Measurements from ENCODE around the gene FREY1.

Gene FREY1

DNA sequence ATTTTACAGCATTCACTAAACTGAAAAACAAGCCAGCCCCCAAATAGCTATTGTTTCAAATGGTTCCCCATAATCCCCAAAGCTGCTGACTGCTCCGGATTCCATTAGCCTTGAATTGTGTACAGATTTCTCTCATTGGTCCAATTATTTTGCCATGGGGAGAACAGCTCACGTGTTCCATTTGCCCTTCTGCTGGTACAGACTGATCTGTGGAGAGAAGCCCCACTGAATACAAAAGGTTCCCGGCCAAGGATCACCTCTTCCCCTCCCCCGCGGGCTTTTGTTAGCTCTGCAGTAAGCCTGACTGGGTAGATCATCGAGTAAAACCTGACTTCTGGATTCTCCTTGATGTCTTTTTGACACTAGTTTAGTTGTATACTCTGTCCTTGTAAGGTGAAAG is 30.7 kb downstream of the FREY1 start:
- TF ChIP-seq TAF1 (IDR thresholded peaks at IDR 0.05; ENCODE audit: borderline replicate concordance, insufficient read depth, low read length) (no peak), POLR2AphosphoS5 (IDR thresholded peaks at IDR 0.05; ENCODE audit: low read depth, low read length) (no peak), FOXP2 (optimal IDR thresholded peaks at IDR 0.05; ENCODE audit: borderline replicate concordance, extremely low read depth, extremely low read length, insufficient read depth) (no peak), SIN3A (IDR thresholded peaks at IDR 0.05; ENCODE audit: borderline replicate concordance, insufficient read depth, low read length) (no peak)
- TF ChIP-seq, protein P1, sequence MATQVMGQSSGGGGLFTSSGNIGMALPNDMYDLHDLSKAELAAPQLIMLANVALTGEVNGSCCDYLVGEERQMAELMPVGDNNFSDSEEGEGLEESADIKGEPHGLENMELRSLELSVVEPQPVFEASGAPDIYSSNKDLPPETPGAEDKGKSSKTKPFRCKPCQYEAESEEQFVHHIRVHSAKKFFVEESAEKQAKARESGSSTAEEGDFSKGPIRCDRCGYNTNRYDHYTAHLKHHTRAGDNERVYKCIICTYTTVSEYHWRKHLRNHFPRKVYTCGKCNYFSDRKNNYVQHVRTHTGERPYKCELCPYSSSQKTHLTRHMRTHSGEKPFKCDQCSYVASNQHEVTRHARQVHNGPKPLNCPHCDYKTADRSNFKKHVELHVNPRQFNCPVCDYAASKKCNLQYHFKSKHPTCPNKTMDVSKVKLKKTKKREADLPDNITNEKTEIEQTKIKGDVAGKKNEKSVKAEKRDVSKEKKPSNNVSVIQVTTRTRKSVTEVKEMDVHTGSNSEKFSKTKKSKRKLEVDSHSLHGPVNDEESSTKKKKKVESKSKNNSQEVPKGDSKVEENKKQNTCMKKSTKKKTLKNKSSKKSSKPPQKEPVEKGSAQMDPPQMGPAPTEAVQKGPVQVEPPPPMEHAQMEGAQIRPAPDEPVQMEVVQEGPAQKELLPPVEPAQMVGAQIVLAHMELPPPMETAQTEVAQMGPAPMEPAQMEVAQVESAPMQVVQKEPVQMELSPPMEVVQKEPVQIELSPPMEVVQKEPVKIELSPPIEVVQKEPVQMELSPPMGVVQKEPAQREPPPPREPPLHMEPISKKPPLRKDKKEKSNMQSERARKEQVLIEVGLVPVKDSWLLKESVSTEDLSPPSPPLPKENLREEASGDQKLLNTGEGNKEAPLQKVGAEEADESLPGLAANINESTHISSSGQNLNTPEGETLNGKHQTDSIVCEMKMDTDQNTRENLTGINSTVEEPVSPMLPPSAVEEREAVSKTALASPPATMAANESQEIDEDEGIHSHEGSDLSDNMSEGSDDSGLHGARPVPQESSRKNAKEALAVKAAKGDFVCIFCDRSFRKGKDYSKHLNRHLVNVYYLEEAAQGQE (IDR thresholded peaks at IDR 0.05; ENCODE audit: insufficient read depth in 1 of 2, low read depth in 2 of 2, low read length in 2 of 2), result no peak

DNA sequence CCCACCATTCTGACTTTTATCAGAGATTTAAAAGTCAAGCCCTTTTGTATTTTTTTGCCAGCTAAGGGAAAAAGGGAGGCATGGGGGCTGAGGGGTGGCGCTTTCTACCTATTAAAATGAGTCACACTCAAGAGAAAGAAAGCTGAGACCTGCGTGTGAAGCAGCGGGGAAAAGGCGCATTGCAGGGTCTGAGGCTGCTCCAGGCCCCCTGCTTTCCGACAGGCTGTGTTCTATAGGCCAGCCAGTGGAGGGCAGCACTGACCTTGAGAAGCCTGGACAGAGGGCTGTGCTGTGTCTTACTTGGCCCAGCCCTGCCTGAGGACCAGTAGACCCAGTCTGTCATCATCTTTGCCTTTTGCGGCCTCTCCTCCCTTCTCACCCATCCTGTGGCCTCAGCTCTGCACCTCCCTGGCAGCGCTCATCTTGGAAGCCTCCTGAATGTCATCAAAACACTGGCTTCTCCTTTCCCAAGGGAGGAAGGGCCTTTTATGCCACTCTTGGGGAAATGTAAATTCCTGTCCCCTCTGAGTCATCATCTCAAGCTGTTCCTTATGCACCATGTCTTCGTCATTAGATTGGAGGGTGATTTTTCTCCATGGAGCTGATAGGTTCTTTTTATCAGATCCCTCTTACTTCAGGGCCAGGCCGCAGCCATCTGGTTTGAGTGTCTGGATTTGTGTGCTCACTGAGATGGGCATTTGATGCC is 34.3 kb downstream of the FREY1 start:
- no peak for TF ChIP-seq POLR2AphosphoS5 (IDR thresholded peaks at IDR 0.05; ENCODE audit: low read depth, low read length)
- no peak for TF ChIP-seq FOXP2 (optimal IDR thresholded peaks at IDR 0.05; ENCODE audit: borderline replicate concordance, extremely low read depth, extremely low read length, insufficient read depth)
- TF ChIP-seq, protein P1 (IDR thresholded peaks at IDR 0.05; ENCODE audit: insufficient read depth in 1 of 2, low read depth in 2 of 2, low read length in 2 of 2), result peak; percentile 47 to 67; a peak in 3 of 4 replicates
- no peak for TF ChIP-seq SIN3A (IDR thresholded peaks at IDR 0.05; ENCODE audit: borderline replicate concordance, insufficient read depth, low read length)
- no peak for TF ChIP-seq TAF1 (IDR thresholded peaks at IDR 0.05; ENCODE audit: borderline replicate concordance, insufficient read depth, low read length)

DNA sequence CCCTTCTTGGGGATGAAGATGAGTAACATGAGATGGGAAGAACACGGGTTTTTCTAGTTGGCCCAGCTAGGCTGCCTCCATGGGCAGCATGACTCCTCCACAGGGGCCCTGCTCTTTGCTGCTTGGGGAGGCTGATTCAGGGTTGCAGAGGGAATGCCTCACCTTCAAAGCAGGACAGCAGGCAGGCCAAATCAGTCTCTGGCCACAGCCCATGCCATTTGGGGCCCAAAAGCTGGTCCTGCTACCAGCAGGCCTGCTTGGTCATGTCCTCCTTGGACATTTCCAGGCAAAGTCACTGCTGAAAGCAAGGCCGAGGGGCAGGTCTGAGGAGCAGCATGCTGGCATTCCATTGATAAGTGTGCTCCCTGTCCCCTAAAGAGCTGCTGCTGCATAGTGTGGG is 35.4 kb downstream of the FREY1 start:
- no peak for TF ChIP-seq POLR2AphosphoS5 (IDR thresholded peaks at IDR 0.05; ENCODE audit: low read depth, low read length)
- TF ChIP-seq, protein P1 (IDR thresholded peaks at IDR 0.05; ENCODE audit: insufficient read depth in 1 of 2, low read depth in 2 of 2, low read length in 2 of 2), result no peak
- TF ChIP-seq SIN3A (IDR thresholded peaks at IDR 0.05; ENCODE audit: borderline replicate concordance, insufficient read depth, low read length), result no peak
- no peak for TF ChIP-seq FOXP2 (optimal IDR thresholded peaks at IDR 0.05; ENCODE audit: borderline replicate concordance, extremely low read depth, extremely low read length, insufficient read depth)

DNA sequence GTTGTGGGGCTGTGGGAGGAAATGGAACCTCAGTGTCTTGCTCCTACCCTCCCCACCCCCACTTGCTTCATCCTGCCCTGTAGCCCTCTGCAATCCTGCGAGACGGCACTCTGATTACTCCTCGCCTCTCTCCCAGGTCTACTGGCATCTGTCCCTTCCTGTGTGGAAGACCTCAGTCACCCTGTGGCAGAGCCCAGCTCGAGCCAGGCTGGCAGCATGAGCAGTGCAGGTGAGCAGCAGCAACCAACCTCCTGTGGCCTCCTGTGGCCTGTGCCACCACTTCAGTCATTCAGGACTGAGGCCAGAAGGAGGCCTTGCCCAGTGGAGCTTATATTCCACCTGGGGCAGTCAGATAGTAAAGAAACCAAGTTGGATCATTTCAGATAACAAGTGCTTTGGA is 36.4 kb downstream of the FREY1 start:
- TF ChIP-seq POLR2AphosphoS5 (IDR thresholded peaks at IDR 0.05; ENCODE audit: low read depth, low read length) (no peak), FOXP2 (optimal IDR thresholded peaks at IDR 0.05; ENCODE audit: borderline replicate concordance, extremely low read depth, extremely low read length, insufficient read depth) (no peak), SIN3A (IDR thresholded peaks at IDR 0.05; ENCODE audit: borderline replicate concordance, insufficient read depth, low read length) (no peak), TAF1 (IDR thresholded peaks at IDR 0.05; ENCODE audit: borderline replicate concordance, insufficient read depth, low read length) (no peak)
- TF ChIP-seq, protein P1 (IDR thresholded peaks at IDR 0.05; ENCODE audit: insufficient read depth in 1 of 2, low read depth in 2 of 2, low read length in 2 of 2), result no peak
